KMS-11 (cell line): ENCODE measurements around the gene GALNT10.

ENCODE experiments used
- H2AFZ ChIP-seq: fragments of 200-600 bp; sonication (generic); 2 replicates; pipeline ENCODE4 v1.6.1; 2016; ENCODE audit warnings: antibody characterized with exemption, mixed run types, low read depth
- H3K27ac ChIP-seq: fragments of 200-600 bp; sonication (generic); 2 replicates; pipeline ENCODE4 v1.6.1; 2016; ENCODE audit warnings: mild to moderate bottlenecking, mixed run types
- H3K27me3 ChIP-seq: fragments of 200-600 bp; sonication (generic); 2 replicates; pipeline ENCODE4 v1.6.1; 2017; ENCODE audit warnings: mild to moderate bottlenecking, low read depth, mixed run types, moderate library complexity; ENCODE audit not compliant: insufficient read depth
- H3K36me3 ChIP-seq: fragments of 200-600 bp; sonication (generic); 2 replicates; pipeline ENCODE4 v1.6.1; 2017; ENCODE audit warnings: mild to moderate bottlenecking, mixed run types; ENCODE audit not compliant: insufficient read depth
- H3K4me1 ChIP-seq: fragments of 200-600 bp; sonication (generic); 2 replicates; pipeline ENCODE4 v1.6.1; 2016; ENCODE audit warnings: mild to moderate bottlenecking, low read depth, mixed run types; ENCODE audit not compliant: poor library complexity, severe bottlenecking
- H3K4me2 ChIP-seq: fragments of 200-600 bp; sonication (generic); 2 replicates; pipeline ENCODE4 v1.7.0; 2016; ENCODE audit warnings: mild to moderate bottlenecking, mixed run types
- H3K4me3 ChIP-seq: fragments of 200-600 bp; sonication (generic); IDR thresholded peaks from 2 replicates; pipeline ENCODE4 v1.6.1; 2017; ENCODE audit warnings: low read depth, low read length, mixed read lengths; ENCODE audit not compliant: insufficient read depth
- H3K79me2 ChIP-seq: fragments of 200-600 bp; sonication (generic); 2 replicates; pipeline ENCODE4 v1.6.1; 2016; ENCODE audit warnings: low read depth, mixed run types; ENCODE audit not compliant: insufficient read depth
- H3K9ac ChIP-seq: fragments of 200-600 bp; sonication (generic); 2 replicates; pipeline ENCODE4 v1.6.1; 2016; ENCODE audit warnings: mild to moderate bottlenecking, mixed run types
- H4K20me1 ChIP-seq: fragments of 200-600 bp; sonication (generic); 2 replicates; pipeline ENCODE4 v1.6.1; 2016; ENCODE audit warnings: mild to moderate bottlenecking, mixed run types; ENCODE audit not compliant: insufficient read depth
- TF ChIP-seq, protein P1 (sequence below): fragments of 200-600 bp; sonication (generic); conservative IDR thresholded peaks from 2 replicates; pipeline ENCODE4 v1.6.1; 2017; ENCODE audit warnings: low read depth, mild to moderate bottlenecking, antibody characterized with exemption, low read length, moderate library complexity, mixed read lengths

The GALNT10 gene

GRCh38 chr5:154291917-154292316 is 101.4 kb downstream of the GALNT10 start:
- Histone ChIP-seq H4K20me1 (no peaks in the 10 kb centered on the region), H3K4me1 (peaks cover 20% of the 10 kb centered on the region), H3K27me3 (no peaks in the 10 kb centered on the region), H2AFZ (no peak overlapping the region), H3K79me2 (no peaks in the 10 kb centered on the region), H3K27ac (no peak overlapping the region), H3K36me3 (no peaks in the 10 kb centered on the region), H3K4me2 (no peak overlapping the region), H3K9ac (no peak overlapping the region), H3K4me3 (no peak overlapping the region)
- TF ChIP-seq, protein P1, sequence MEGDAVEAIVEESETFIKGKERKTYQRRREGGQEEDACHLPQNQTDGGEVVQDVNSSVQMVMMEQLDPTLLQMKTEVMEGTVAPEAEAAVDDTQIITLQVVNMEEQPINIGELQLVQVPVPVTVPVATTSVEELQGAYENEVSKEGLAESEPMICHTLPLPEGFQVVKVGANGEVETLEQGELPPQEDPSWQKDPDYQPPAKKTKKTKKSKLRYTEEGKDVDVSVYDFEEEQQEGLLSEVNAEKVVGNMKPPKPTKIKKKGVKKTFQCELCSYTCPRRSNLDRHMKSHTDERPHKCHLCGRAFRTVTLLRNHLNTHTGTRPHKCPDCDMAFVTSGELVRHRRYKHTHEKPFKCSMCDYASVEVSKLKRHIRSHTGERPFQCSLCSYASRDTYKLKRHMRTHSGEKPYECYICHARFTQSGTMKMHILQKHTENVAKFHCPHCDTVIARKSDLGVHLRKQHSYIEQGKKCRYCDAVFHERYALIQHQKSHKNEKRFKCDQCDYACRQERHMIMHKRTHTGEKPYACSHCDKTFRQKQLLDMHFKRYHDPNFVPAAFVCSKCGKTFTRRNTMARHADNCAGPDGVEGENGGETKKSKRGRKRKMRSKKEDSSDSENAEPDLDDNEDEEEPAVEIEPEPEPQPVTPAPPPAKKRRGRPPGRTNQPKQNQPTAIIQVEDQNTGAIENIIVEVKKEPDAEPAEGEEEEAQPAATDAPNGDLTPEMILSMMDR: no peak

GRCh38 chr5:154293219-154293618 is 102.7 kb downstream of the GALNT10 start:
- Histone ChIP-seq H3K4me3 (no peak overlapping the region), H3K4me1 (peaks cover 20% of the 10 kb centered on the region), H4K20me1 (no peaks in the 10 kb centered on the region), H3K27ac (no peak overlapping the region), H3K27me3 (no peaks in the 10 kb centered on the region), H2AFZ (no peak overlapping the region), H3K4me2 (no peak overlapping the region), H3K9ac (no peak overlapping the region), H3K79me2 (no peaks in the 10 kb centered on the region), H3K36me3 (no peaks in the 10 kb centered on the region)
- TF ChIP-seq, protein P1: no peak

DNA sequence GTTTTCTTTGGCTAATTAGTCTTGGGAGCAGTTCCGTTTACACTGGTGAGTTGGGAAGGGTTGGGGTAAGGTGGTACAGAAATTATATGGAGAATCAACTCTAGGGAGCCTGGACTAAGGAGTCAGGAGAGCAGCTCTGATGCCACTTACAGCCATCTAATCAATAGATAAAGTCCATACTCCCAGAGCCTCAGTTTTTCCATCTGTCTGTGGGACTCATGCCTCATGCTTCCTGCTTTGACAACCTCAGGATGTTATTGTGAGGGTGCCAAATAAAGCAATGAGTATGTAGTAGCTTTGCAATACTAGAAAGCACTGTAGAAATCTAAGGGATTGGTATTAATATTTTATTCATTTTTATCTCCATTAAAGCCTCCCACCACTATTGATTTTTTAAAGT is 105.0 kb downstream of the GALNT10 start:
- H3K4me2 ChIP-seq: no peak overlapping the region
- TF ChIP-seq, protein P1: no peak
- H3K9ac ChIP-seq: no peak overlapping the region
- H3K4me1 ChIP-seq: peaks cover 36% of the 10 kb centered on the region
- no peaks in the 10 kb centered on the region for H3K36me3 ChIP-seq
- H3K79me2 ChIP-seq: no peaks in the 10 kb centered on the region
- no peak overlapping the region for H2AFZ ChIP-seq
- H3K27ac ChIP-seq: no peak overlapping the region
- no peaks in the 10 kb centered on the region for H3K27me3 ChIP-seq
- no peak overlapping the region for H3K4me3 ChIP-seq
- H4K20me1 ChIP-seq: no peaks in the 10 kb centered on the region

DNA sequence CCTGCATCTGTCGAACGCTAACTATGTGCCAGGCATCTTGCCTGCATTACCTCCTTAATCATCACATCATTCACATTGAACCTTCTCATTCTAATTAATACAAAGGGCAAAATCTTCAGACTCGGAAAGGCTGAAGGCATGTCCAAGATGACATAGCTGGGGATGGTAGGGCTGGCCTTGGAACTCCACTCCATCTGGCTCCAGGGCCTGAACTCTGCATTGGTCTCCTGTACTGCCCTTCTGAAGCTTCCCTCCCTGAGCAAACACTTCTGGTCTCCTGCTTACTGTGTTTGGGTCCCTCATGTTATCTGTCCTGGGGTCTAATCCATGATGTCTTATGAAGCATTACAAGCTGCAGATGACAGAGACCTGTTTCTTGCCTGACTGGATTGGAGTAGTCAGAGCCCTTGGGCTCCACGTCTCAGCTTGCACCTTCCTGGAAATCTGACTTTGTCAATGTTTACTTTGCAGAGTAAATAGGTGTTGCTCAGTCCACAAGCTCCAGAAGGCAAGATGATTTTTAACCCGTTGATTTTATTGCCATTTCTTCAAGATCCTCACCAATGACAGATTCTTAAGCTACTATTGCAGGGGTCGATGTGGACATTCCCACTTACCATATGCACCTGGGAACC is 106.1 kb downstream of the GALNT10 start:
- Histone ChIP-seq H3K36me3 (no peaks in the 10 kb centered on the region), H3K27me3 (no peaks in the 10 kb centered on the region), H3K4me3 (no peak overlapping the region), H3K4me2 (no peak overlapping the region), H2AFZ (no peak overlapping the region), H3K79me2 (no peaks in the 10 kb centered on the region), H3K4me1 (peaks cover 43% of the 10 kb centered on the region), H4K20me1 (no peaks in the 10 kb centered on the region), H3K27ac (no peak overlapping the region), H3K9ac (no peak overlapping the region)
- TF ChIP-seq, protein P1: no peak
